ENCODE results near the gene NFILZ.

NFILZ gene

GRCh38 chr19:8642561-8642960 is 12.1 kb downstream of the NFILZ start:
- no peak for DNase-seq

DNA sequence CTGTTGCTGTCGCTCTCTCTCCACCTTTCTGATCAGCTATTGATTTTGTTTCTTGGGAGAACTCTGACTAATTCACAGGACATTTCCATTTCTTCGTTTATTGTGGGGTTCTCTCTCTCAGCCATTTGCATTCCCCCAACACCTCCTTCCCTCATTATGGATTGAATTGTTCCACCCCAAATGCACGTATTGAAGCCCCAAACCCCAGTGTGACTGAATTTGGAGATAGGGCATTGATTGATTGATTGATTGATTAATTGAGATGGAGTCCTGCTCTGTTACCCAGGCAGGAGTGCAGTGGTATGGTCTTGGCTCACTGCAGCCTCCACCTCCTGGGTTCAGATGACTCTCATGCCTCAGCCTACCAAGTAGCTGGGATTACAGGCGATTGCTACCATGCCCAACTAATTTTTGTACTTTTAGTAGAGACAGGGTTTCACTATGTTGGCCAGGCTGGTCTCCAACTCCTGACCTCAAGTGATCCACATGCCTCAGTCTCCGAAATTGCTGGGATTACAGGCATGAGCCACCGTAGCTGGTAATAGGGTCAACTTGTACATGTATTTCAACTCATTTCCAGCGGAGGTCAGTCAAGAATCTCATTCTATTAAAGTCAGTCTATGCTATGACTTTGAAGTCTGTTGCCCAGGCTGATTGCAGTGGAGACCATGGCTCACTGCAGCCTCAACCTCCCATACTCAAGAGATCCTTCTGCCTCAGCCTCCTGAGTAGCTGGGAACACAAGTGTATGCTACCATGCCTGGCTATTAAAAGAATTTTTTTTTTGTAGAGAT is 13.6 kb downstream of the NFILZ start:
- no peak for DNase-seq

- DNase-seq: no peak
Measured at GRCh38 chr19:8648240-8648639, 17.8 kb downstream of the NFILZ start.

DNA sequence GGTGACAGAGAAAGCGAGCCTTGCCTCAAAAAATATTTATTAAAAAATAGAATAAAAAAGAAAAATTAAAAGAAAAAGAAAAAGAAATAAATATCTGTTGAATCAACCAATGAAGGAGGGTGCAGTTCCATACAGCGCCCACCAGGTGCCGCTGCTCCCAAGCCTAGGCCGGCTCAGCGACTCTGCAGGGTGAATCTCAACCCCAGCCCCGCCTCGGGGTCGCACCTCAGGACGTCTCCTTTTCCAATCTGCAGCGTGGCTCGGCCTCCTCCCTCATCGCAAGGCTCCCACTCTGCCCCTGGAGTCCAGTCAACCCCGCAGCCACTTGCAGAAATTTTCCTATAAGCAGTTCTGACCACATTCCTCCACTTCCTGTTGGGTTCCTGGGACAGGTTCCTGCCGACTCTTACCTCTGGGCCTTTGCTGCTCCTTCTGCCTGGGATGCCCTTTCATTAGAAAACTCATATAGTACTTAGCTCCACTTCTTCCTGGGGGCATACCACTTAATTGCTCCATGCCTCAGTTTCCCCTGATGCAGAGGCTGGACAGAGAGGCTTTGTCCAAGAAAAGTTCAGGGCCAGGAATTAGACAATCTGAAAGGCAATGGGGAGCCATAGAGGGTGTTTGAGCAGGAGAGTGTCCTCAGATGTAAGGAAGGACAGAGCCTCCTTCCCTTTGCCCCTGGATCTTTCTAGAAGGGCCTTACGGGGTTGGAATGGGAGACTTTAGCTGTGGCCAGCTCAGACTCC is 24.3 kb downstream of the NFILZ start:
- peak; percentile 68 for DNase-seq

- DNase-seq: peak; percentile 25
Measured at GRCh38 chr19:8655340-8655709, 24.9 kb downstream of the NFILZ start.

DNA sequence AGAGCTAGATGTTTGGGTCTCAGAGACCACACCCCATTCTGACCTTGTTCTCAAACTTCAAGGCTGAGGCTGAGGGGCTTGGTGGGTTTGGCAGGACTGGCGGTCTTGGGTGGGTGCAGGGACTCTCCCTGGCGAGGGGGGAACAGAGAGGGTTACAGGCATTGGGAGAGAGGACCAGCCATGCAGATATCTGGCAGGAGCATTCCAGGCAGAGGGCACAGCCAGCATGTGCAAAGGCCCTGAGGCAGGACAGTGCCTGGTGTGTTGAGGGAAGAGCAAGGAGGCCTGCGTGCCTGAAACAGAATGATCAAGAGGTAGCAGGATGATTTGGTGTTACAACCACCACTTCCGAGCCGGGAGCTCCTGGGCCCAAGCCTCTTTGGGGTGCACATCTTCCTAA is 27.4 kb downstream of the NFILZ start:
- no peak for DNase-seq

- DNase-seq: no peak
Measured at GRCh38 chr19:8659905-8660304, 29.5 kb downstream of the NFILZ start.

DNA sequence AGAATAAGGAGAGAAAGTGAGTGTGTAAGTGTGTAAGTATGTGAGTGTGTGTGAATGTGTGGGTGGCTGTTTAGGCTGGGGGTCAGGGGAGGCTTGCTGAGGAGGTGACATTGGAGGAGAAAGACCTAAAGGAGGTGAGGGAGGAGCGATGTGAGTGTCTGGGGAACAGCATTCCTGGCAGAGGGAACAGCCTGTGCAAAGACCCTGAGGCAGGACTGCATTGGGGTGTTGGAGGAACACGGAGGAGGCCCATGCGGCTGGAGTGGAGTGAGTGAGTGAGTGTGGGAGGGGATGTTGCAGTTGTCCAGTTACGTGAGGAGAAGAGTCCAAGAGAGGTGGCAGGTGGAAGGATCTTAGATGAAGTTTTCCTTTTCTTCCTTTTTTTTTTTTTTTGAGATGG is 31.8 kb downstream of the NFILZ start:
- no peak for DNase-seq

DNA sequence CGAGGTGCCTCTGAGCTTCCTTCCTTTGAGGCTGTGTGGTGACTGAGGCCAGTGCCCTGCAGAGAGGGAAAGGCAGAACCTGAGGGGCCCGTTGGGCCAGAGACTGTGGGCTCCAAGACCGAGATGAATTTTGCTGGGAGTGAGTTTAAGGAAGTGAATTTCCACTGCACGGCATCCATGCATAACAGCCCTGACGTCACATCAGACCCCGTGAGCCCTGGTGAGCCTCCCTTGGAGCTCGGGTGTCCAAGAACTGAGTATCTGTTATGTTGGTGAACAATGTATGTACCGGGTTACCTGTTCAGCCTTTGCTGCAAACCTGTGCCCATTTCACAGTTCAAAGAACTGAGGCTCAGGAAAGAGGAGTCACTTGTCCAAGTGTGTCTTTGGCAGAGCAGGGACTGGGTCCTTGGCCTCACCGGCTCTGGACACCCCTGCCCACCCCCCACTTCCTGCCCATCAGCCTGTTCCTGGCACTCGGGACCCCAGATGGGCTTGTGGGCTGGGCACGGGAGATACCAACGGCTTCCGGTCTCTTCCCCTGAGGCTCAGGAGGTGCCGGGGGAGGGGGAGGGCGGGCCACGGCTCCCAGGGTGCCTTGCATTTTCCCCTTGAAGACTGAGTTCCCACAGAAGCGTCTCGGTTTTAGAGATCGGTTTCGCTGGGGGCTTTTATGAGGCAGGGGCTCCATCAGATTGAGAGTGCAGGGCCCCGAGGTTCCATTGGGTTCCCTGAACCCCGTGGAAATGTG is 33.7 kb downstream of the NFILZ start:
- peak; percentile 21 for DNase-seq

DNA sequence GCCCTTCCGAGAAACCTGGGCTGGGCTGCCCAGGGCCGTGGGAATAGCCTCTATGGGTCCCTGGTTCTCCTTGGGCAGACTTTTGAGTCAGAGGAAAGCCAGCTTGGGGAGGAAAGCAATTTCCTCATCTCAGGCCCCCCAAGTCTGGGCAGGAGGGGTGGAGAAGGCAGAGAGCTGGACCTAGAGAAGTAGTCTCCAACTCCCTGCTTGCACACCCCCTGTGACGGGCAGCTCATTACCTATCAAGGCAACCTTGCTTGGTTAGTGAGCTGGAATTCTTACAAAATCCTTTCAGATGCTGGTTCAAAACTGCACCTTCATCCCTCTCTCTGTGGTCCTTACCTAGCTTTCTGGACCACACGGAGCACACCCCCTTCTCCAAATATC is 34.2 kb downstream of the NFILZ start:
- no peak for DNase-seq

GRCh38 chr19:8665468-8666213 is 35.2 kb downstream of the NFILZ start:
- DNase-seq: no peak

DNA sequence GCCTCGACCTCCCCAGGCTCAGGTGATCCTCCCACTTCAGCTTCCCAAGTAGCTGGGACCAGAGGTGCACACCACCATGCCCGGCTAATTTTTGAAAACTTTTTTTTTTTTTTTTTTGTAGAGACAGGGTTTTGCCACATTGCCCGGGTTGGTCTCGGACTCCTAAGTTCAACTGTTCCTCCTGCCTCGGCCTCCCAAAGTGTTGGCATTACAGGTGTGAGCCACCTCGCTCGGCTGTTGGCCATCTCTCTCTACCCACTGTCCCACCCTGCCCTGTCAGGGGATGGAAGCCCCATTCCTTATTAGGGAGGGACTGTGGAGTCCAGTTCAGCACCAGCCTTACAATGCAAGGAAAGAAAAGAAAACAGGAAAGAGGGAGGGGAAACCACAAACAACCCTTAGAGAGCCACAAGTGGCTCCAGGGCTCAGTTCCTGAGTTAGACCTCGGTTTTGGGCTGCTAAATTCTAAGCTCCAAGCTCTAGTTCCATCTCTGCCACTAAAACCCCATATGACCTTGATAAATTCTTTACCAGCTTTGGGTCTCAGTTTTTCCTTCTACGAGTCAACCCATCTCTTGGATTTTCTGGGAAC is 36.5 kb downstream of the NFILZ start:
- no peak for DNase-seq

DNA sequence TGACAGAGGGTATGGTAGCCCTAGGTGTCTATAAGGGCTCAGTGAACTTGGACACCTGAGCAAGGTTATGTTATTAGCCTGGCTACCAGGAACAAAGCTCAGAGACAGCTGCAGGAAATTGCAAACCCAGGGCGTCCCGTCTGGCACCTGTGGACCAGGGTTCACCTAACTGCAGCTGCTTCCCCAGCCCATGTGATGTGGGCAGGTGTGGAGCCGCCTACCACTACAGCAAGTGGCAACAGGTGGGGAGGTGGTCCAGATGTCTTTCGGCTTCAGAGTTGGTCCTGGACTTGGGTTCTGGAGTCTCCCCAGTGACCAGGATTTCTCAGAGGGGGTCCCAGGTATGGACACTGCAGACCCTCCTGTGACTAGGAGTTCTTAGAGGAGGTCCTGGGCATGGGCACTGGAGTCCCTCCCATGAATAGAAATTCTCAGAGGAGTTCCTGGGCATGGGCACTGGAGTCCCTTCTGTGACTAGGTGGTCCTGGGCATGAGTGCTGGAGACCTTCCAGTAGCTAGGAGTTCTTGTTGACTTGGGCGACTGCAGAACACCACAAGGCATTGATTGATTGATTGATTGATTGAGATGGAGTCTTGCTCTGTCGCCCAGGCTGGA is 43.0 kb downstream of the NFILZ start:
- no peak for DNase-seq

DNA sequence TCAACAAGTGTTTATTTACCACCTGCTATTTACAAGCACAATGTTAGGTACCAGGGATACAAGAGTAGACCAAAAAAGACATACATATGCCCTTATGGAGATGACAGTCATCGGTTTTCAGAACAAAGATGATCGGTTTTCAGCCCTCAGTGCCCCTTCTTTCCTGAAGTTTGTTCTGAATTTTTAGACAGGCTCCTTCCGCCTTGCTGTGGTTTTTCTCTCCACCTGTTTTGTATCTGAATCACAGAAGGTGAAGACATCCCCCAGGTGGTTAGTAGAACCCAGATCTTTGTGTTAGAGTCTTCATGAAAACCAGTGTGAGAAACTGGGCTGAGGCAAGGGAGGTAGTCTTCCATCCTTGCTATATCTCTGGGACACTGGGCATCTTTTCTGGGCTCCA is 44.6 kb downstream of the NFILZ start:
- DNase-seq: no peak

DNA sequence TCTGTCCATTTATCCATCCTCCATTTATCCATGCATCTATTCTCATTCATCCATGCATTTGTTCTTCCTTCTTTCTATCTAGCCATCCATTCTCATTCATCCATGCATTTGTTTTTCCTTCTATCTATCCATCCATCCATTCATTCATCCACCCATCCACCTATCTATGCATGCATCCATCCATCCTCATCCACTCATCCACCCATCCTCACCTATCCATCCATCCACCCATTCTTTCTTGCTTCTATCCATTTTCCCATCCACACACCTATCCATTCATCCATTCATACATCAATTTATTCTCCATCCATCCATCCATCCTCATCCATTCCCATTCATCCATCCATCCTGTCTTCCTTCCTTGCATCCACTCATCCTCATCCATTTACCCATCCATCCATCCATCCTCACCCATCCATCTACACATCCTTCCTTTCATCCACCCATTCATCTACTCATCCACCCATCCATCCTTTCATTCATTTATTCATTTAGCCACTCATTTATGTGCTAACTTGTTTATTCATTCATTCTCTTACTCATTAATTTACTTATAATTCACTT is 47.9 kb downstream of the NFILZ start:
- no peak for DNase-seq

Data from T-helper 9 cell (primary cell).